ENCODE results near the gene RCC1.
A peak's percentile ranks its signal among the peaks of the same experiment; 100 is the strongest.

GRCh38 chr1:28577738-28578536 lies 72.1 kb downstream of the RCC1 start:
- TF ChIP-seq CTCF (IDR thresholded peaks at IDR 0.05) (no peak), POLR2AphosphoS5 (IDR thresholded peaks at IDR 0.05) (peak; percentile 35), POLR2A (IDR thresholded peaks at IDR 0.05) (no peak)
